ENCODE data around the gene FREM1.

GRCh38 chr9:14827805-14828204, 82.4 kb downstream of the FREM1 start:
- TF ChIP-seq FOXK2 (IDR thresholded peaks at IDR 0.05) (no peak), L3MBTL2 (conservative IDR thresholded peaks at IDR 0.05) (no peak), ARNT (IDR thresholded peaks at IDR 0.05) (no peak), FOXM1 (IDR thresholded peaks at IDR 0.05; ENCODE audit: borderline replicate concordance) (no peak), ELF4 (IDR thresholded peaks at IDR 0.05) (no peak), TARDBP (IDR thresholded peaks at IDR 0.05) (no peak), PKNOX1 (IDR thresholded peaks at IDR 0.05) (no peak), SUZ12 (IDR thresholded peaks at IDR 0.05) (no peak), LEF1 (IDR thresholded peaks at IDR 0.05; ENCODE audit: borderline replicate concordance) (no peak), SP1 (IDR thresholded peaks at IDR 0.05) (no peak), BHLHE40 (IDR thresholded peaks at IDR 0.05; ENCODE audit: borderline replicate concordance) (no peak)

Data from HEK293T (cell line).